ENCODE data around the gene RIN1.

DNA sequence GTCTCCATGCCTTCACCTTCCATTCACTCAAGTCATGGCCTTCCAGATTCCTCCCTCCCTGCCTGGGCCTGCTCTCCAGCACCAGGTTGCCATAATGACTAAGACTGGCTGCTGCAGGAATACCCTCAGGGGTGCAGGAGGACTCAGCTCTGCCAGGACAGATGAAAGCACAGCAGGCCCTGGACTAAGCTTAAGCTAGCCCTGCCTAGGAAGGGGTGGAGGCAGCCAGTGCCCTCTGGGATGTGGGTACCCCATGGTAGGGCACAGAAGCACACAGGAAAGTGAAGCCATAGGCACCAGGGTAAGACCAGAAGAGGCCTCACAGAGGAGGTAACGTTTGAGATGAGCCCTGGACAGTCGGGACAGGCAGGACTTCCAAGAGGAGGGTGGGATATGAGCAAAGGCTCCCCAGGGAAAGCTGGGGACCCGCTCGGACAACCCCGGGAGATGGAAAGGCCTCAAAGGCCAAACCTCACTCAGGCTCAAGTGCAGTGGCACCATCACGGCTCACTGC, 3.0 kb upstream of the RIN1 start:
- TF ChIP-seq, protein P1, sequence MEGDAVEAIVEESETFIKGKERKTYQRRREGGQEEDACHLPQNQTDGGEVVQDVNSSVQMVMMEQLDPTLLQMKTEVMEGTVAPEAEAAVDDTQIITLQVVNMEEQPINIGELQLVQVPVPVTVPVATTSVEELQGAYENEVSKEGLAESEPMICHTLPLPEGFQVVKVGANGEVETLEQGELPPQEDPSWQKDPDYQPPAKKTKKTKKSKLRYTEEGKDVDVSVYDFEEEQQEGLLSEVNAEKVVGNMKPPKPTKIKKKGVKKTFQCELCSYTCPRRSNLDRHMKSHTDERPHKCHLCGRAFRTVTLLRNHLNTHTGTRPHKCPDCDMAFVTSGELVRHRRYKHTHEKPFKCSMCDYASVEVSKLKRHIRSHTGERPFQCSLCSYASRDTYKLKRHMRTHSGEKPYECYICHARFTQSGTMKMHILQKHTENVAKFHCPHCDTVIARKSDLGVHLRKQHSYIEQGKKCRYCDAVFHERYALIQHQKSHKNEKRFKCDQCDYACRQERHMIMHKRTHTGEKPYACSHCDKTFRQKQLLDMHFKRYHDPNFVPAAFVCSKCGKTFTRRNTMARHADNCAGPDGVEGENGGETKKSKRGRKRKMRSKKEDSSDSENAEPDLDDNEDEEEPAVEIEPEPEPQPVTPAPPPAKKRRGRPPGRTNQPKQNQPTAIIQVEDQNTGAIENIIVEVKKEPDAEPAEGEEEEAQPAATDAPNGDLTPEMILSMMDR (IDR thresholded peaks at IDR 0.05), result no peak
- no peak for TF ChIP-seq POLR2A (IDR thresholded peaks at IDR 0.05)

Measured in prostate gland (tissue), 2 donors.